Caco-2 (cell line): Measurements from ENCODE around the gene UCK1. TPM values are rescaled to one million over a fixed set of nuclear protein-coding genes. Genes with fewer than 3 reads are reported as not detected.

Experiments used
- BruUV-seq: library from RNA; stranded (reverse); fragments of 400-500 nt; replicated peaks from 2 replicates; lab custom pipeline; 2021; lab: Mats Ljungman, UMichigan
- CTCF ChIA-PET: fragments of 300-600 bp; sonication (Branson Sonifier 250); formaldehyde crosslinking; loops from one replicate; lab custom pipeline; 2022; ENCODE audit warnings: antibody characterized with exemption; lab: Charles Lee
- POLR2A ChIA-PET: fragments of 300-600 bp; sonication (Branson Sonifier 250); formaldehyde crosslinking; loops from one replicate; lab custom pipeline; 2022; ENCODE audit warnings: antibody characterized with exemption; lab: Charles Lee
- DNase-seq, 2 experiments: peaks; one replicate each; pipeline versions ENCODE4 v3.0.0 to v3.0.0-alpha.2; 2020 to 2022
- H3K27me3 ChIP-seq: replicated peaks from 2 replicates; pipeline ENCODE4 v1.6.0; 2011; ENCODE audit warnings: low read length; ENCODE audit not compliant: control insufficient read depth, insufficient read depth
- H3K36me3 ChIP-seq: 2 replicates; pipeline ENCODE4 v1.5.1; 2011; ENCODE audit warnings: low read length; ENCODE audit not compliant: control insufficient read depth, insufficient read depth
- H3K4me1 ChIP-seq: fragments of 250-450 bp; sonication (Bioruptor Pico); 2 replicates; pipeline ENCODE4 v1.5.1; 2020; ENCODE audit warnings: mild to moderate bottlenecking
- H3K4me3 ChIP-seq: 2 replicates; pipeline ENCODE4 v1.5.1; 2011; ENCODE audit warnings: low read depth, mild to moderate bottlenecking, control low read depth, low read length
- H3K9me3 ChIP-seq: fragments of 250-450 bp; sonication (Bioruptor Pico); 2 replicates; pipeline ENCODE4 v1.5.1; 2020; ENCODE audit warnings: mild to moderate bottlenecking, moderate library complexity
- H3K27ac Mint-ChIP-seq: one replicate; pipeline ENCODE4 v1.8.0; 2022; ENCODE audit warnings: mixed read lengths; ENCODE audit not compliant: unreplicated experiment
- H3K27me3 Mint-ChIP-seq: one replicate; pipeline ENCODE4 v1.8.0; 2022; ENCODE audit warnings: mixed read lengths; ENCODE audit not compliant: insufficient read depth, unreplicated experiment
- H3K36me3 Mint-ChIP-seq: one replicate; pipeline ENCODE4 v1.8.0; 2022; ENCODE audit warnings: mild to moderate bottlenecking, mixed read lengths; ENCODE audit not compliant: insufficient read depth, unreplicated experiment
- H3K4me1 Mint-ChIP-seq: one replicate; pipeline ENCODE4 v1.8.0; 2022; ENCODE audit warnings: low read depth, mixed read lengths; ENCODE audit not compliant: unreplicated experiment
- H3K4me3 Mint-ChIP-seq: one replicate; pipeline ENCODE4 v1.8.0; 2022; ENCODE audit warnings: mild to moderate bottlenecking, moderate library complexity, mixed read lengths; ENCODE audit not compliant: unreplicated experiment
- H3K9me3 Mint-ChIP-seq: one replicate; pipeline ENCODE4 v1.8.0; 2022; ENCODE audit warnings: mixed read lengths; ENCODE audit not compliant: unreplicated experiment
- intact Hi-C: fragments of 100-400 bp; cut with micrococcal nuclease; formaldehyde crosslinking; loops from one replicate; pipeline ENCODE4 v1.10.0; 2022; ENCODE audit not compliant: unreplicated experiment
- total RNA-seq: library from RNA; stranded (reverse); gene quantifications from 2 replicates; pipeline ENCODE4 v1.2.3, GENCODE V29; 2022
- TF ChIP-seq, protein P1 (sequence below), 2 experiments: fragments of 200-600 bp in 1 of 2; IDR thresholded peaks; 1 replicate in 1 of 2; 2 replicates in 1 of 2; pipeline versions ENCODE4 v1.5.1 to v1.8.0; 2011 to 2022; ENCODE audit warnings: antibody characterized with exemption in 1 of 2, control low read depth in 1 of 2, inconsistent platforms in 1 of 2, low read depth in 1 of 2, low read length in 1 of 2, mild to moderate bottlenecking in 1 of 2, moderate library complexity in 1 of 2; ENCODE audit not compliant: insufficient read depth in 1 of 2, severe bottlenecking in 1 of 2, unreplicated experiment in 1 of 2

UCK1 gene
- total RNA-seq, 1 experiment from 2014 or later = 25.7 TPM

DNA sequence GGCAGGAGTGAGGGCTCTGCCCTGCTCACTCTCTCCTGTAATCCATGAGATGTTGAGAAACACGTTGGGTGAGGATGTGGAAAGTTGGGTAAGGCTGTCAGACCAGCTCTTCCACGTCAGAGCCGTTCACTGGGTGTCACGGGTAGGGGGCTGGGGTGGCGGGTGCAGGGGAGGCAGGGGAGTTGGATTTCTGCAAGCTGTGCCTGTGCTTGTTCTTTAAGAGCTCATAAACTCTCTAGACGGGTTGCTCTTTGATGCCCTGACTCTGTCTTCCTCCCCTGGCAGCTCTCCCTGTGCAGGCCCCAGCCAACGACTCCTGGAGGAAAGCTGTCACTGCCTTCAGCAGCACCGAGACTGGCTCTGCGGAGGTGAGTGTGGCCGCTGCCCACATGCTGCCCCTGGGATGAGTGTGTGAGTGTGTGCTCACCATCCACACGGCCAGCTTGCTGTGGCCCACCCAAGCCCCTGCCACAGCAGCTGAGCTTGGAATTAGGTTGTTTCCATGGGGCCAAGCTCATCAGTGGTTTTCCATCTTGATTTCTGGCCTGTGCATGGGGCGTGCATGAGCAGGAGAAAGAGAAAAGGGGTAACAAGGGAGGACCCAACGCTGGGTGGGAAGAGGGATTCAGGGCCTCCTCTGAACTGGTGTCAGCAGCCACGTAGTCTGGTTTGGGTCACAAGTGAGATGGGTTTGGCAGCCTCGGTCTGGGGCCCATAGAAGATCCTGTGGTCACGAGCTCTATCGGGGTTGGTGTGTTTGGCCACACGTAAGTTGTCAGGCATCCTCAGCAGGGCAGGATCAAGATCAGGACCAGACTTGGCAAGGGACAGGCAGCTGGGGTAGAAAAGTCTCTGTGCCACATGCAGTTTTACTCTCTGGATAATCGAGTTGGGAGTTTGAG, 49.4 kb downstream of the UCK1 start:
- intact Hi-C loops = no loop called here
- Mint-ChIP-seq H3K27ac (peak overlapping the region; percentile 32), H3K27me3 (no peaks in the 10 kb centered on the region), H3K9me3 (no peaks in the 10 kb centered on the region), H3K4me1 (no peaks in the 10 kb centered on the region), H3K36me3 (peaks cover 94% of the 10 kb centered on the region), H3K4me3 (peak overlapping the region; percentile 15)
- BruUV-seq = no TSS peak
- Histone ChIP-seq H3K4me3 (no peak overlapping the region), H3K27me3 (no peaks in the 10 kb centered on the region), H3K4me1 (no peaks in the 10 kb centered on the region), H3K9me3 (no peaks in the 10 kb centered on the region), H3K36me3 (peaks cover 16% of the 10 kb centered on the region)
- CTCF ChIA-PET = interaction anchor here (0.6 to 1.1 kb wide), 2 partner anchors 113 to 754 kb away, joined by 3 to 4 read pairs; no protein-coding TSS in a partner anchor
- TF ChIP-seq, protein P1, sequence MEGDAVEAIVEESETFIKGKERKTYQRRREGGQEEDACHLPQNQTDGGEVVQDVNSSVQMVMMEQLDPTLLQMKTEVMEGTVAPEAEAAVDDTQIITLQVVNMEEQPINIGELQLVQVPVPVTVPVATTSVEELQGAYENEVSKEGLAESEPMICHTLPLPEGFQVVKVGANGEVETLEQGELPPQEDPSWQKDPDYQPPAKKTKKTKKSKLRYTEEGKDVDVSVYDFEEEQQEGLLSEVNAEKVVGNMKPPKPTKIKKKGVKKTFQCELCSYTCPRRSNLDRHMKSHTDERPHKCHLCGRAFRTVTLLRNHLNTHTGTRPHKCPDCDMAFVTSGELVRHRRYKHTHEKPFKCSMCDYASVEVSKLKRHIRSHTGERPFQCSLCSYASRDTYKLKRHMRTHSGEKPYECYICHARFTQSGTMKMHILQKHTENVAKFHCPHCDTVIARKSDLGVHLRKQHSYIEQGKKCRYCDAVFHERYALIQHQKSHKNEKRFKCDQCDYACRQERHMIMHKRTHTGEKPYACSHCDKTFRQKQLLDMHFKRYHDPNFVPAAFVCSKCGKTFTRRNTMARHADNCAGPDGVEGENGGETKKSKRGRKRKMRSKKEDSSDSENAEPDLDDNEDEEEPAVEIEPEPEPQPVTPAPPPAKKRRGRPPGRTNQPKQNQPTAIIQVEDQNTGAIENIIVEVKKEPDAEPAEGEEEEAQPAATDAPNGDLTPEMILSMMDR (IDR thresholded peaks at IDR 0.05; ENCODE audit: insufficient read depth in 1 of 2, low read depth in 1 of 2, low read length in 1 of 2, severe bottlenecking in 1 of 2, unreplicated experiment in 1 of 2) = no peak
- no peak for DNase-seq
- POLR2A ChIA-PET = no interaction called here

DNA sequence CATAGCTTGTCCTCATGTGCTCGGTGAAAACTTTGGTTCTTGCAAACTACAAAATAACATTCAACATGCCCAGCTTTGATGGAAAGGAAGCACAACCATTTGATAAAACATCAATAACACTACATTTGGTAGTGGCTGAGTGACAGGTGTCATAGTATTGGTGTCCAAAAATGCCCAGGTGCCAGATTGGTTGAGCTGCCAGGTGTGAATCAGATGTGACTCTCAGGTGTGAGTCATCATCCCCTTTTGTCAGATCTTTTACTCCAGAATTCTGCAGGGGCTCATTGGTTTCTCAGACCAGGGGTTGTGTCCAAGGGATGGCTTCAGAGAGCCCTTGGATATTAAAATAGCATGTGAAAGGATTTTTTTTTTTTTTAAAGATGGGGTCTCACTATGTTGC, 50.8 kb downstream of the UCK1 start:
- Histone ChIP-seq H3K27me3 (no peaks in the 10 kb centered on the region), H3K4me1 (no peaks in the 10 kb centered on the region), H3K4me3 (no peak overlapping the region), H3K36me3 (peaks cover 15% of the 10 kb centered on the region), H3K9me3 (no peaks in the 10 kb centered on the region)
- Mint-ChIP-seq H3K27ac (no peak overlapping the region), H3K27me3 (no peaks in the 10 kb centered on the region), H3K4me3 (no peak overlapping the region), H3K9me3 (no peaks in the 10 kb centered on the region), H3K36me3 (peaks cover 96% of the 10 kb centered on the region), H3K4me1 (no peaks in the 10 kb centered on the region)
- intact Hi-C loops = no loop called here
- POLR2A ChIA-PET = interaction anchor here (0.6 kb wide), 1 partner anchor 98 kb away, joined by 5 read pairs; no protein-coding TSS in a partner anchor
- CTCF ChIA-PET = interaction anchor here (1.1 kb wide), 1 partner anchor 111 kb away, joined by 3 read pairs; no protein-coding TSS in a partner anchor
- BruUV-seq = no TSS peak
- TF ChIP-seq, protein P1 (IDR thresholded peaks at IDR 0.05; ENCODE audit: insufficient read depth in 1 of 2, low read depth in 1 of 2, low read length in 1 of 2, severe bottlenecking in 1 of 2, unreplicated experiment in 1 of 2) = no peak
- no peak for DNase-seq

DNA sequence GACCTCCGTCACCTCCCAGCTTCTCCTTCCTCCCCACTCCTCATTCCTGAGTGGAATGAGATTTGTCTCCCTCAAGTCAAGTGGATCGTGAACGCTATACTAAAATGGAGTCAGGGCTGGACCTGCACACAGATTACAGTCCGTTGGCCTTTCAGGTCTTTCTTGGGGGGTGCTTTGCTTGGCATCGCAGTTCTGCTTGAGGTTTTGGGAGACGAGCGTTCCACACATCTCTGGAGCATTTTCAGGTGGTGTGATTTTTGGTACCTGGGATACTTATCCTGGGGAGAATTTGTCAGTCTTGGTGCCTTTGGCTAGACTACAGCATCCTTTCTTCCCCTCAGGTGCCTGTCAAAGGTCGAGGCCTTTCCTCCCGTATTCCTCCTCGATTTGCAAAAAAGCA, 52.2 kb downstream of the UCK1 start:
- intact Hi-C loops = loop anchor here (10.0 kb wide), 1 partner anchor 104 kb away; no protein-coding TSS in a partner anchor
- Histone ChIP-seq H3K9me3 (no peaks in the 10 kb centered on the region), H3K36me3 (peaks cover 14% of the 10 kb centered on the region), H3K27me3 (no peaks in the 10 kb centered on the region), H3K4me3 (no peak overlapping the region), H3K4me1 (no peaks in the 10 kb centered on the region)
- Mint-ChIP-seq H3K36me3 (peaks cover 97% of the 10 kb centered on the region), H3K4me1 (no peaks in the 10 kb centered on the region), H3K4me3 (no peak overlapping the region), H3K27me3 (no peaks in the 10 kb centered on the region), H3K27ac (peak overlapping the region; percentile 26), H3K9me3 (no peaks in the 10 kb centered on the region)
- POLR2A ChIA-PET = no interaction called here
- BruUV-seq = no TSS peak
- no peak for DNase-seq
- CTCF ChIA-PET = no interaction called here
- TF ChIP-seq, protein P1 (IDR thresholded peaks at IDR 0.05; ENCODE audit: insufficient read depth in 1 of 2, low read depth in 1 of 2, low read length in 1 of 2, severe bottlenecking in 1 of 2, unreplicated experiment in 1 of 2) = no peak
